Neural progenitor cell (in vitro differentiated cells): ENCODE data around the gene FIBP. TPM values are rescaled to one million over a fixed set of nuclear protein-coding genes. Genes with fewer than 3 reads are reported as not detected.

Experiments used
- DNase-seq: peaks from one replicate; pipeline ENCODE4 v3.0.0-alpha.2; 2016; ENCODE audit warnings: low spot score
- H2AFZ ChIP-seq: fragments of 200-600 bp; sonication (generic); replicated peaks from 2 replicates; pipeline ENCODE4 v1.6.1; 2016; ENCODE audit warnings: antibody characterized with exemption
- H3F3A ChIP-seq: fragments of 200-600 bp; sonication (generic); 2 replicates; pipeline ENCODE4 v1.6.1; 2016; ENCODE audit warnings: antibody characterized with exemption, low read depth
- H3K27ac ChIP-seq: fragments of 200-600 bp; sonication (generic); 2 replicates; pipeline ENCODE4 v1.5.1; 2016; ENCODE audit warnings: mild to moderate bottlenecking
- H3K27me3 ChIP-seq: fragments of 200-600 bp; sonication (generic); 2 replicates; pipeline ENCODE4 v1.6.1; 2016; ENCODE audit warnings: mild to moderate bottlenecking, moderate library complexity
- H3K36me3 ChIP-seq: fragments of 200-600 bp; sonication (generic); 2 replicates; pipeline ENCODE4 v1.5.1; 2016
- H3K4me1 ChIP-seq: fragments of 200-600 bp; sonication (generic); 2 replicates; pipeline ENCODE4 v1.6.1; 2016; ENCODE audit warnings: mixed run types
- H3K4me2 ChIP-seq: fragments of 200-600 bp; sonication (generic); 2 replicates; pipeline ENCODE4 v1.6.1; 2016
- H3K4me3 ChIP-seq: fragments of 200-600 bp; sonication (generic); 2 replicates; pipeline ENCODE4 v1.5.1; 2016
- H3K79me2 ChIP-seq: fragments of 200-600 bp; sonication (generic); 2 replicates; pipeline ENCODE4 v1.6.1; 2016; ENCODE audit warnings: low read depth
- H3K9ac ChIP-seq: fragments of 200-600 bp; sonication (generic); 2 replicates; pipeline ENCODE4 v1.6.1; 2016
- H3K9me3 ChIP-seq: fragments of 200-600 bp; sonication (generic); 2 replicates; pipeline ENCODE4 v1.5.1; 2016; ENCODE audit warnings: low read depth
- H4K20me1 ChIP-seq: fragments of 200-600 bp; sonication (generic); 2 replicates; pipeline ENCODE4 v1.6.1; 2016; ENCODE audit warnings: low read depth
- H3K27ac Mint-ChIP-seq: 3 replicates; pipeline ENCODE4 v1.8.0; 2021; ENCODE audit warnings: mixed read lengths
- H3K27me3 Mint-ChIP-seq: 2 replicates; pipeline ENCODE4 v1.8.0; 2022; ENCODE audit warnings: low read depth, mild to moderate bottlenecking, inconsistent platforms, moderate library complexity, mixed read lengths; ENCODE audit not compliant: insufficient read depth
- H3K36me3 Mint-ChIP-seq: 3 replicates; pipeline ENCODE4 v1.8.0; 2021; ENCODE audit warnings: mixed read lengths
- H3K4me1 Mint-ChIP-seq: 3 replicates; pipeline ENCODE4 v1.8.0; 2021; ENCODE audit warnings: mixed read lengths
- H3K4me3 Mint-ChIP-seq: 3 replicates; pipeline ENCODE4 v1.8.0; 2021; ENCODE audit warnings: mild to moderate bottlenecking, moderate library complexity, mixed read lengths
- H3K9me3 Mint-ChIP-seq: 3 replicates; pipeline ENCODE4 v1.8.0; 2020; ENCODE audit warnings: mixed read lengths
- EZH2 ChIP-seq: fragments of 200-600 bp; sonication (generic); IDR thresholded peaks from 2 replicates; pipeline ENCODE4 v1.6.1; 2017; ENCODE audit warnings: antibody characterized with exemption, mild to moderate bottlenecking, moderate library complexity
- EZH2phosphoT487 ChIP-seq: fragments of 200-600 bp; sonication (generic); IDR thresholded peaks from 2 replicates; pipeline ENCODE4 v1.6.1; 2017; ENCODE audit warnings: antibody characterized with exemption
- total RNA-seq: library from RNA; depleted of rRNA; stranded (reverse); fragments of >200 nt; gene quantifications from 2 replicates; pipeline ENCODE4 v1.2.3, GENCODE V29; 2015; ENCODE audit warnings: low replicate concordance
- TF ChIP-seq, protein P1 (sequence below): fragments of 200-600 bp; sonication (generic); IDR thresholded peaks from 2 replicates; pipeline ENCODE4 v1.5.1; 2017; ENCODE audit warnings: antibody characterized with exemption, mild to moderate bottlenecking

Gene FIBP
- total RNA-seq, 1 donor from 2014 or later = 92.1 TPM

DNA sequence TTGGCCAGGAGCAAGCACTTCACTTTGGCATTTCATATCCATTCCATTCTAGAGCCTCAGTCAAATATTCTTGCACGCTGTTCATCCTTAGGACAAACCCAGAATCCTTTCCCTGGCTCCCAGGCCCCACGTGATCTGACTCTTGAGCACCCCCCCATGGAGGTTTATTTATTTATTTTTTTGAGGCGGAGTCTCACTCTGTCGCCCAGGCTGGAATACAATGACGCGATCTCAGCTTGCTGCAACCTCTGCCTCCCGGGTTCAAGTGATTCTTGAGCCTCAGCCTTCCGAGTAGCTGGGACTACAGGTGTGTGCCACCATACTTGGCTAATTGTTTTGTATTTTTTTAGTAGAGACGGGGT lies 44.3 kb upstream of the FIBP start:
- H3K36me3 Mint-ChIP-seq = no peaks in the 10 kb centered on the region
- Histone ChIP-seq H3K27me3 (no peaks in the 10 kb centered on the region), H3K27ac (no peak overlapping the region), H4K20me1 (no peaks in the 10 kb centered on the region), H3K36me3 (no peaks in the 10 kb centered on the region), H2AFZ (peak overlapping the region; percentile 74), H3K79me2 (no peaks in the 10 kb centered on the region), H3K9me3 (no peaks in the 10 kb centered on the region), H3K4me2 (no peak overlapping the region), H3K4me3 (no peak overlapping the region), H3K4me1 (no peaks in the 10 kb centered on the region), H3F3A (peaks cover 4% of the 10 kb centered on the region), H3K9ac (no peak overlapping the region)
- TF ChIP-seq, protein P1, sequence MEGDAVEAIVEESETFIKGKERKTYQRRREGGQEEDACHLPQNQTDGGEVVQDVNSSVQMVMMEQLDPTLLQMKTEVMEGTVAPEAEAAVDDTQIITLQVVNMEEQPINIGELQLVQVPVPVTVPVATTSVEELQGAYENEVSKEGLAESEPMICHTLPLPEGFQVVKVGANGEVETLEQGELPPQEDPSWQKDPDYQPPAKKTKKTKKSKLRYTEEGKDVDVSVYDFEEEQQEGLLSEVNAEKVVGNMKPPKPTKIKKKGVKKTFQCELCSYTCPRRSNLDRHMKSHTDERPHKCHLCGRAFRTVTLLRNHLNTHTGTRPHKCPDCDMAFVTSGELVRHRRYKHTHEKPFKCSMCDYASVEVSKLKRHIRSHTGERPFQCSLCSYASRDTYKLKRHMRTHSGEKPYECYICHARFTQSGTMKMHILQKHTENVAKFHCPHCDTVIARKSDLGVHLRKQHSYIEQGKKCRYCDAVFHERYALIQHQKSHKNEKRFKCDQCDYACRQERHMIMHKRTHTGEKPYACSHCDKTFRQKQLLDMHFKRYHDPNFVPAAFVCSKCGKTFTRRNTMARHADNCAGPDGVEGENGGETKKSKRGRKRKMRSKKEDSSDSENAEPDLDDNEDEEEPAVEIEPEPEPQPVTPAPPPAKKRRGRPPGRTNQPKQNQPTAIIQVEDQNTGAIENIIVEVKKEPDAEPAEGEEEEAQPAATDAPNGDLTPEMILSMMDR = peak; percentile 41
- no peak for TF ChIP-seq EZH2phosphoT487
- no peaks in the 10 kb centered on the region for H3K9me3 Mint-ChIP-seq
- H3K27ac Mint-ChIP-seq = no peak overlapping the region
- DNase-seq = peak; percentile 57
- H3K27me3 Mint-ChIP-seq = peaks cover 9% of the 10 kb centered on the region
- peaks cover 20% of the 10 kb centered on the region for H3K4me1 Mint-ChIP-seq
- H3K4me3 Mint-ChIP-seq = no peak overlapping the region

DNA sequence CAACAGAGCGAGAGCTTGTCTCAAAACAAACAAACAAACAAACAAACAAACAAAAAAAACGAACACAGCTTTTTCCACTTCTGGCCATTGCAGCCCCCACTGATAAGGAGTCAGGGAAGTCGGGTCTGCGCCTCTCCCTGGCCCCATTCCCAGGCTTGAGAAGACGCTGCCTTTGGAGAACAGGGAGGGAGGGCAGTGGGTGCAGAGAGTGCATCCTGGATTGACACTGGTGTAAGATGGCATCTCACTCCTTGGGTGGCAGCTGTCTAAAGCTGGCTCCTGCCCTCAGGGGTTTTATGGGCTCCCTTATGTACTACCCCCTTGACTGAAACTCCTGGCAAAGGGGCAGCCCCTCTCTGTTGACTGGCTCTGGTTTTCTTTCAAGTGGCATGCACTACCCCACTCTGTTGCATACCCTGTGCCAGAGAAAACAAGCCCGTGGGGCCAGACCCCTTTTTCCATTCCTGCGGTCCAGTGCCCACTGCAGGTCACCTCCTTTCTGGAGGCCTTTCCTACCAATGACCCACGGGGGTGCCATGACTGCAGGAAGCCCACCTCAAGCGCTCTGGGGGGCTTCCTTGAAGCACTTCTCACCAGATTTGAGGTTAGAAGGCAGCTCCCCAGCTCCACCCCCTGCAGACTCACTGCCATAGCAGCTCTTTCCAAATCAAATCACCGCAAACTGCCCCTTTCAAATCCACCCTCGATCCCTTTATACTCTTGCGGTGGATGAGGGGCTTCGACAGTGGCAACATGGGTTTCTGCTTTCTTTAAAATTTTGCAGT lies 43.7 kb upstream of the FIBP start:
- Histone ChIP-seq H3K79me2 (no peaks in the 10 kb centered on the region), H3K27me3 (no peaks in the 10 kb centered on the region), H3K9me3 (no peaks in the 10 kb centered on the region), H4K20me1 (no peaks in the 10 kb centered on the region), H3K4me1 (no peaks in the 10 kb centered on the region), H2AFZ (peak overlapping the region; percentile 74), H3K4me2 (no peak overlapping the region), H3K27ac (no peak overlapping the region), H3K9ac (no peak overlapping the region), H3K36me3 (no peaks in the 10 kb centered on the region), H3F3A (no peaks in the 10 kb centered on the region), H3K4me3 (no peak overlapping the region)
- TF ChIP-seq, protein P1 = no peak
- TF ChIP-seq EZH2 = no peak
- Mint-ChIP-seq H3K27ac (no peak overlapping the region), H3K27me3 (peaks cover 9% of the 10 kb centered on the region), H3K9me3 (no peaks in the 10 kb centered on the region), H3K4me3 (peak overlapping the region; percentile 41), H3K36me3 (no peaks in the 10 kb centered on the region), H3K4me1 (peaks cover 16% of the 10 kb centered on the region)
- DNase-seq = peak; percentile 35

DNA sequence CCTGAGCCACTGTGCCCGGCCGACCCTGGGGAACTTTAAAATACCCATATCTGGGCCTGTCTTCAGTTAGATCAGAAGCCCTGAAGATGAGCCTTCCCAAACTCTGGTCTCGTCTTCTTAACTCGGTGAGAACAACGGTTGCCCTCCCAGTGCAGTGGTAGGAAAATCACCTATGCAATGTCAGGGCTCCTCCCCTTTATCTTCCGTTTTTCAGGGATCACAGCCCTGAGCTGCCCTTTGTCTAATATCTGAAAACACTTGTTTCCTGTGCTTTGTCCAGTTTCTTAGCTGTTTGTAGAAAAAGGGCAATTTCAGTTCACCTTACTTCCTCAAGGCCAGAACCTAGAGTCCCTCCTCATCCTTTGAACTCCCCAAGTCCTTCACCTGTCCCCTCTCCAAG lies 40.4 kb upstream of the FIBP start:
- H3K9ac ChIP-seq = no peak overlapping the region
- H3K79me2 ChIP-seq = no peaks in the 10 kb centered on the region
- Mint-ChIP-seq H3K27me3 (peaks cover 9% of the 10 kb centered on the region), H3K36me3 (no peaks in the 10 kb centered on the region), H3K4me3 (no peak overlapping the region), H3K4me1 (peaks cover 16% of the 10 kb centered on the region), H3K27ac (peak overlapping the region; percentile 19), H3K9me3 (no peaks in the 10 kb centered on the region)
- no peaks in the 10 kb centered on the region for H3F3A ChIP-seq
- H3K9me3 ChIP-seq = no peaks in the 10 kb centered on the region
- H3K4me3 ChIP-seq = no peak overlapping the region
- no peak overlapping the region for H3K4me2 ChIP-seq
- no peak for TF ChIP-seq EZH2
- TF ChIP-seq EZH2phosphoT487 = no peak
- TF ChIP-seq, protein P1 = no peak
- no peaks in the 10 kb centered on the region for H3K4me1 ChIP-seq
- no peak for DNase-seq
- no peak overlapping the region for H3K27ac ChIP-seq
- H3K36me3 ChIP-seq = no peaks in the 10 kb centered on the region
- no peaks in the 10 kb centered on the region for H3K27me3 ChIP-seq
- no peak overlapping the region for H2AFZ ChIP-seq
- H4K20me1 ChIP-seq = no peaks in the 10 kb centered on the region
